PC-3 (cell line): ENCODE results near the gene NPTX1.

Source experiments
- CTCF ChIP-seq: fragments of 300-600 bp; sonication (generic); conservative IDR thresholded peaks from 2 replicates; pipeline ENCODE4 v1.5.1; 2017; ENCODE audit warnings: antibody characterized with exemption, low read depth, mild to moderate bottlenecking, low read length
- EZH2phosphoT487 ChIP-seq: fragments of 300-600 bp; sonication (generic); IDR thresholded peaks from 2 replicates; pipeline ENCODE4 v1.6.1; 2018; ENCODE audit warnings: mild to moderate bottlenecking, antibody characterized with exemption, low read length, borderline replicate concordance

GRCh38 chr17:80501741-80502577 is 25.6 kb upstream of the NPTX1 start:
- no peak for TF ChIP-seq CTCF
- TF ChIP-seq EZH2phosphoT487: no peak
